GM12875 (cell line): ENCODE results near the gene TENM3.

ENCODE experiments used
- H3K4me3 ChIP-seq: one replicate; pipeline ENCODE4 v1.5.1; 2011; ENCODE audit warnings: low read depth, low read length, control low read depth
- TF ChIP-seq, protein P1 (sequence below): IDR thresholded peaks from 2 replicates; pipeline ENCODE4 v1.5.1; 2011; ENCODE audit warnings: low read depth, mild to moderate bottlenecking, control low read depth, inconsistent platforms, low read length, moderate library complexity, borderline replicate concordance; ENCODE audit not compliant: insufficient read depth

Gene TENM3

DNA sequence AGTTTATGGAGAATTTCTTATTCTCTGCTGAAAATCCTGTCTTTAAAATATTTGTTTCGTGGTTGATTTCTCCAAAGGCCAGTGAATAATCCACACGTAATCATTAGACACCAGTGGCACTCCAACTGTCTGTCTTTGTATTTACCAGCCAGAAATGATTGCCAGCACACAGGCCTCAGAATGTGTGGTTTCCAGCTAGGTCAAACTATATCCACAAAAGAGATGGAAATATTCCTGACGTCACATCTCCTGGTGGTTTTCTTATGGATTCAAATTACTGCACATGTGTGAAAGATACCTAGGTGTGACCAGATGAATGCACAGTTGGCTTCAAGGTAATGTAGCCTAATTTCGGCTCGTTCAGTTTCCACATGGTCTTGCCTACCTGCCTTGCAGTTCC is 27.2 kb upstream of the TENM3 start:
- no peak overlapping the region for H3K4me3 ChIP-seq
- TF ChIP-seq, protein P1, sequence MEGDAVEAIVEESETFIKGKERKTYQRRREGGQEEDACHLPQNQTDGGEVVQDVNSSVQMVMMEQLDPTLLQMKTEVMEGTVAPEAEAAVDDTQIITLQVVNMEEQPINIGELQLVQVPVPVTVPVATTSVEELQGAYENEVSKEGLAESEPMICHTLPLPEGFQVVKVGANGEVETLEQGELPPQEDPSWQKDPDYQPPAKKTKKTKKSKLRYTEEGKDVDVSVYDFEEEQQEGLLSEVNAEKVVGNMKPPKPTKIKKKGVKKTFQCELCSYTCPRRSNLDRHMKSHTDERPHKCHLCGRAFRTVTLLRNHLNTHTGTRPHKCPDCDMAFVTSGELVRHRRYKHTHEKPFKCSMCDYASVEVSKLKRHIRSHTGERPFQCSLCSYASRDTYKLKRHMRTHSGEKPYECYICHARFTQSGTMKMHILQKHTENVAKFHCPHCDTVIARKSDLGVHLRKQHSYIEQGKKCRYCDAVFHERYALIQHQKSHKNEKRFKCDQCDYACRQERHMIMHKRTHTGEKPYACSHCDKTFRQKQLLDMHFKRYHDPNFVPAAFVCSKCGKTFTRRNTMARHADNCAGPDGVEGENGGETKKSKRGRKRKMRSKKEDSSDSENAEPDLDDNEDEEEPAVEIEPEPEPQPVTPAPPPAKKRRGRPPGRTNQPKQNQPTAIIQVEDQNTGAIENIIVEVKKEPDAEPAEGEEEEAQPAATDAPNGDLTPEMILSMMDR: no peak

DNA sequence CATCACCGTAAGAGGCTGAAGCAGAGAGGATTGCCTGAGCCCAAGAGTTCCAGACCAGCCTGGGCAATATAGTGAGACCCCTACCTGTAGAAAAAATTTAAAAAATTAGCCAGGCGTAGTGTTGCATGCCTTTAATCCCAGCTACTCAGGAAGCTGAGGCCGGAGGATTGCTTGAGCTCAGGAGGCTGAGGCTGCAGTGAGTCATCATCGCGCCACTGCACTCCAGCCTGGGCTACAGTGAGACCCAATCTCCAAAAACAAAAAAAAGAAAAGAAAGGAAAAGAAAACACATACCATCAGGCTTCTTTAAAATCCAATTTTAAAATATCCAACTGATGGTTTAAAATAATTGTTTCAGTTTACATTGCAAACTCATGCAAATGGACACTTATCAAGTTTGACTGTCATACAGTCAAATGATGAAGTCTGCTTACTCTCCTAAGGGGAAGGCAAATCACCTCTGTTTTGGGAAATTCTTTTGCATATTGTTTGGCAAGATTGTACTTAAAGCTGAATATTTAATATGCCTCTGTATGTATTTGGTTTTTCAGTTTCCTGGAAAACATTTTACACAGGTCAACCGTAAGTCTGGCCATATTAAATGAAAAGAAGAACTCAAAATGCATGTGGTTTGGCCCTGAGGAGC is 23.7 kb upstream of the TENM3 start:
- TF ChIP-seq, protein P1: no peak
- H3K4me3 ChIP-seq: no peak overlapping the region

DNA sequence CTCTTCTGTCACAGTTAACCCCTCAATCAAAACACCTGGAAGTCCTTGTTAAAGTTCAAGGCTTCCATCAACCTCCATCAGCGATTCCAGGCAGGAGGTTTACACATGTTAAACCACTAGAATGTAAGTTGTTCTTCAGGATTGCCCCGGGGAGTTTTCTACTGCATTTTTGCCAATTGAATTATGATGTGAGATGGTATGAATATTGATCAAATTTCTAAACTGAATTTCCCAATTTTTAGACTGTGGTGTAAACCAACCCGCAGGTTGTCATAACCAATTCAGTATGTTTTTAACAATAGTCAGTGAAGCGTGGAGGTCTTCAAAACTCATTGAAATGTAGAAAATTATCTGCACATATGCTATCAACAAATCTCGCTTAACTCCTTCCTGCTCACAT is 21.2 kb upstream of the TENM3 start:
- no peak overlapping the region for H3K4me3 ChIP-seq
- TF ChIP-seq, protein P1: no peak

DNA sequence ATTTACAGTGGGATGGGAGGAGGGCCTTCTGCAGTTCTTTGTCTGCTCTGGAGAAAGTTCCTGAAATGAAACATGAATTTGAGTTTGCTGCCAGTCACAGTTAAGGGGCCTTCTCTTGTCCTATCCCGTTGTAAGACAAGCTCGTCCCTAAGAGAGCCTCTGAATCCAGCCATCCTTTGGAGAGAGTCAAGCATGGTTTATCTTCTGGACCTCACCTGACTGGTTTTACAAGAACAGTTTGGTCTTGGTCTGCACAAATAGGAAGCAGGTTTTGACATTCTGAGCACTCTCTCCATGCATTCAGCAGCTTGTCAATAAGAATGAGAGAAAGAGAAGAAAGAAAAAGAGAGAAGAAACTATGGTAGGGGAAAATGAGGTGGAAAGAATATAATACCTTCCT is 20.4 kb upstream of the TENM3 start:
- no peak overlapping the region for H3K4me3 ChIP-seq
- TF ChIP-seq, protein P1: no peak

DNA sequence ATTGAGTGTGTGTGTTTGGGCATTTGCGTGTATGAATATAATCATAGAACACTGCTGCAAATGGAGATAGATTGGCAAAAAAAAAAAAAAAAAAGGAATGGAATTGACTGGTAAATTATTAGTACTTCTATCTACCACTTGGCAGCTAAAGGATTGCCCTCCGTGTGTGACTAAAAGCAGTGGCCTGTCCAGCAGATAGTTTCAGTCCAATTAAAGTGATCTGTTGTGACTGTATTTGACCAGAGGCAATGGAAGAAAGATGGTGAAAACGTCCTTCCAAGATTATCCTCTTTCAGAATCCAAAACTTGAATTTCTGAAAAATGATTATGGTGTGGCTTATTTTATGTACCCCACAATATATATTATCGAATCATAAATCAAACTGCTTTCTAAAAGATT is 19.5 kb upstream of the TENM3 start:
- TF ChIP-seq, protein P1: no peak
- H3K4me3 ChIP-seq: no peak overlapping the region

DNA sequence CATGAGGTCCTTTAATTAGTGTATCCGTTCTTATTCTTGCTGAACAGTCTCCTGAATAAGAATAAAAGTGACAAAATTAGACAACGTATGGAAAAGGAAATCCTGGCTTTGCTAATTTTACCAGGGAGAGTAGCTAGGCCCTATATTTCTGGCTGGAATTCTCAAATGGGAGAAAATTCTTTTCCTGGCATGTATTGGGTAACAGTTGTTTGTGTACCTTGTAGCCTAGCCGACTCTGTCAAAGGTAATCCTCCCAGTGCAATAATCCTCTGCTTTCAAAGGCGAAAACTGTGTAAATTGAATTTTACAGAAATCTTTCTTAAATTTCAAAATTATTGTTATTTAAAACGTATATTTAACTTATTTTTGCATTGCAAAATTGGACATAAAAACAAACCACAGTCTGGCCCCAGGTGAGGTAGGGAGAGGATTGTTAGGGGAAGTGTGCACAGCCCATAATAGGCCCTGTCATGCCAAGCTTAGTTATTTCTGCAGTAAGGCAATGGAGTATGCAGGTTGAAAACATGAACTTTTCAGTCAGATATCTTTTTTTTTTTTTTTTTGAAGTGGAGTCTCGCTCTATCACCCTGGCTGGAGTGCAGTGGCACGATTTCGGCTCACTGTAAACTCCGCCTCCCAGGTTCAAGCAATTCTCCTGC is 18.9 kb upstream of the TENM3 start:
- H3K4me3 ChIP-seq: no peak overlapping the region
- TF ChIP-seq, protein P1: no peak

DNA sequence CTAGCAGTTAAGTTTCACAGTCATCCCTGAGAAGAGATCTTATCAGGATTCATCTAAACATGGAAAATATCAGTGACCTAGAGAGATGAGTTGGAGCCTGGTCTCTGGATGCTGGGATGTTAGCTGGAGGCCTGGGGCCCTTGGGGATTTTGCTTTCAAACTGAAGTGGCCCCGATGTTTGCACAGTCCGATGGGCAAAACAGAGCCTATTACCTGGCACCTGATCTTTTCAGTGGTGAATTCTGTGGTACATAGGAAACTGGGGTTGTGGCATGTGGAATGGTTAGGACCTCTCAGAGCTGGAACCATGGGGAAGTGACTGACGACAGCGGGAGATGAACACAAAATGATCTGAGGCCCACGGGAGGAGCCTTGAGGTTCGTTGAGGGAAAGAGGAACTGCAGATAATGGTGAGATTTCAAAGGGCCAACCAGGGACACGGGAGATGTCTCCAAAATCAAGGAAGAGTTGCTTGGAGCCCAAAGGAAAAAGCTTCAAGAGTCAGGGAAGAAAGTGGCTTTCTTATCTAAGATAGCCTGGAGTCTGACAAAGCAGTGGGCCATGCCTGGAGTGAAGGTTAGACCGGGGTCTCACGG is 17.8 kb upstream of the TENM3 start:
- TF ChIP-seq, protein P1: no peak
- H3K4me3 ChIP-seq: no peak overlapping the region
